Measurements from ENCODE around the gene UGT1A3.

- TF ChIP-seq TEAD4 (IDR thresholded peaks at IDR 0.05) (no peak), CEBPB (IDR thresholded peaks at IDR 0.05) (no peak), TAF1 (IDR thresholded peaks at IDR 0.05; ENCODE audit: low read depth) (no peak), FOXM1 (IDR thresholded peaks at IDR 0.05; ENCODE audit: borderline replicate concordance, low read depth) (no peak), MAX (IDR thresholded peaks at IDR 0.05) (no peak), RAD21 (IDR thresholded peaks at IDR 0.05; ENCODE audit: low read depth) (no peak), REST (IDR thresholded peaks at IDR 0.05; ENCODE audit: low read depth) (no peak), TCF12 (IDR thresholded peaks at IDR 0.05; ENCODE audit: low read depth) (no peak), ZBTB7A (IDR thresholded peaks at IDR 0.05; ENCODE audit: low read depth) (no peak), YY1 (IDR thresholded peaks at IDR 0.05; ENCODE audit: low read depth) (no peak), NFIC (IDR thresholded peaks at IDR 0.05) (no peak), EGR1 (IDR thresholded peaks at IDR 0.05) (no peak)
Measured at GRCh38 chr2:233799087-233799665, 70.3 kb downstream of the UGT1A3 start.
